Measurements from ENCODE around the gene PMP22.
A peak's percentile ranks its signal among the peaks of the same experiment; 100 is the strongest.

Gene PMP22

DNA sequence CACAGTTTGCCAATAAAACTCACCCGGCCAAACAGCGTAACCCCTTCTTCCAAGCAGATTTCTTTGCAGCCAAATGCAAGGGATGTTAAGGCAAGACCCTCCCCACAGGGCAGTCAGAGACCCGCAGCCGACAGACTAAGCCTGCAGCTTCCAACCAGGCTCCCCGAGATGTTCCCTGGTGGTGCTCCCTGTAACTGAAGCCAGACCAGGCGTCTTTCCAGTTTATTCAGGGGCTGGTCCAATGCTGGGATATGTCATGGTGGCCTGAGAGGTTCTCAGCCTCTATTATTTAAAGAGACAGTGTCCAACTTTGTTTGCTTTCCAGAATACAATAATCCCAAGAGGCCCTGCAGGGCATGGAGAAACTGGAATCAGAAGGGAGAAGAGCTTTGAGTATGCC, at the start of gene PMP22:
PMP22 (minus strand) TSS at position 196 of the 400 bp plus-strand sequence. CDS start 4,599 bp downstream, outside the sequence.
- no peak for TF ChIP-seq Cebpa-rat (IDR thresholded peaks at IDR 0.05)
- H3K9ac ChIP-seq, result no peak within 1 kb of the TSS
- H3K36me3 ChIP-seq, result no peaks in the 10 kb centered on the region
- H3K4me1 ChIP-seq, result peaks cover 10 to 15% (median 12%) of the 10 kb centered on the region in 10 experiments; a peak in 18 of 20 replicates
- H3K9me3 ChIP-seq (replicated peaks in 1 of 11), result peaks cover 0 to 7% (median 0%) of the 10 kb centered on the region in 11 experiments; a peak in 2 of 22 replicates
- H3K27ac ChIP-seq, result no peak within 1 kb of the TSS
- no peak within 1 kb of the TSS for H3K4me3 ChIP-seq
- peaks cover 26 to 42% (median 34%) of the 10 kb centered on the region in 11 experiments for H3K27me3 ChIP-seq
- no peaks in the 10 kb centered on the region; a peak in 1 of 22 replicates for H4K20me1 ChIP-seq
- H3K4me2 ChIP-seq, result no peak within 1 kb of the TSS

DNA sequence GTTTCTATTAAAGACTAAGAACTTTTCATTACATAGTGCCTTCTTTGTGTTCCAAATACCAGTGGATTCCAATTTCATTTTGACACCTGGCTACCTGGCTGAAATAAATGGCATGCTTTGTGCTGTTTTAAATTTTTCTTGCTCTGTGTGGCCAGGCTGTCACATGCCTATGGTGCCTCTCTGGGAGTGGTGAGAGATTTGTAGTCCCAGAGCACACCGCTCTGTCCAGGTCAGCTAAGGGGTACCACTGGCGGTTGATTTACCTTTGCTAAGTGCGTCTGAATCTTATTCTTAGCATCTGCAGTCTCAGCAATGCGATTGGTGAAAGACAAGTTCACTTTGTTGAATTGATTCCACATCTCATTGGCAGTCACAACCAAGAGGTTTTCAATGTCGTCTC, 46.9 kb upstream of the PMP22 start:
- H4K20me1 ChIP-seq, result no peaks in the 10 kb centered on the region
- no peaks in the 10 kb centered on the region for H3K36me3 ChIP-seq
- no peak for TF ChIP-seq Cebpa-rat (IDR thresholded peaks at IDR 0.05)
- peaks cover 0 to 2% (median 0%) of the 10 kb centered on the region in 10 experiments; a peak in 3 of 20 replicates for H3K4me1 ChIP-seq
- no peaks in the 10 kb centered on the region; a peak in 1 of 22 replicates for H3K9me3 ChIP-seq (replicated peaks in 1 of 11)
- H3K9ac ChIP-seq, result no peak overlapping the region
- H3K4me2 ChIP-seq, result no peak overlapping the region
- no peaks in the 10 kb centered on the region for H3K27me3 ChIP-seq
- no peak overlapping the region for H3K4me3 ChIP-seq
- no peak overlapping the region for H3K27ac ChIP-seq

DNA sequence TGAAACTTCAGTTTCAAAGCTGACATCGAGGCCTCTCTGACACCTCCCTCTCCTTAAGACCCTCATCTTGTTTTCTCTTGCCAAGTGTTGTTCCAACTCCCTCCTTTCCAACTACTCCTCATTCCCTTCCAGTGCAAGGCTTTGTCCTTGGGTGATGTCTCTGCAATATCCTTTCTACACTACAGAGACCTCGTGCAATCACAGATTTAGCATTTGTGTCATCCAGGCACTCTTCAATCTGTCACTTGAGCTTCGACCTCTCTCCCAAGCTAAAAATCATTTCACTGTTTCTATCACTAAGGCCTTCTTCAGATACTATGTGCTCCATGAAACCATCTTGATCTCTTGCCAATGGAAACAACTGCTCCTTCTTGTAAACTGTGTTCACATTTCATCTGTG, 44.7 kb upstream of the PMP22 start:
- H3K9me3 ChIP-seq (replicated peaks in 1 of 11), result no peaks in the 10 kb centered on the region; a peak in 1 of 22 replicates
- no peak overlapping the region for H3K9ac ChIP-seq

DNA sequence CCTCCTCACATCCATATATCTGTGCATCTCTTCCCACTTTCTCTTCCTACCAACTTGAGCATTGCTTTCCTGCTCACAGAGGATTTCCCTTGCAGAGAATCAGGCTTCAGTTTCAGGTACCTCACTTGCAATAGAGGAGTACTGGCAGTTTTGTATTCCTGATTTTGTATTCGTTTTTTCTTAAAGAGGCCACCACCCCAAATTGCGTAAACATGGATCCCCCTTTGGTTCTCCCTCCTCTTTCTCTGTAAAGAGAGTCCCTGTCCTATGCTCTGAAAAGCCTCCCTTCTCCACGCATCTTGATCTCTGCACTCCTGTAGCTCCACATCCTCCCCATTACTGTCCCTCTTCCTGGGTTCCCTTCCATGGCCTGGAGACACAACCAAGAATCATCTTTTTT, 44.1 kb upstream of the PMP22 start:
- Histone ChIP-seq H4K20me1 (no peaks in the 10 kb centered on the region), H3K27me3 (no peaks in the 10 kb centered on the region), H3K4me1 (peaks cover 0 to 17% (median 0%) of the 10 kb centered on the region in 10 experiments; a peak in 6 of 20 replicates), H3K36me3 (no peaks in the 10 kb centered on the region), H3K4me3 (no peak overlapping the region), H3K4me2 (no peak overlapping the region), H3K9ac (no peak overlapping the region), H3K9me3 (replicated peaks in 1 of 11) (no peaks in the 10 kb centered on the region), H3K27ac (no peak overlapping the region)
- no peak for TF ChIP-seq Cebpa-rat (IDR thresholded peaks at IDR 0.05)

More for the DNA sequence above, 44.7 kb upstream of the PMP22 start:
- Histone ChIP-seq H3K27ac (no peak overlapping the region), H3K4me3 (no peak overlapping the region), H3K27me3 (no peaks in the 10 kb centered on the region), H4K20me1 (no peaks in the 10 kb centered on the region), H3K4me1 (peaks cover 0 to 17% (median 0%) of the 10 kb centered on the region in 10 experiments; a peak in 6 of 20 replicates), H3K36me3 (no peaks in the 10 kb centered on the region), H3K4me2 (no peak overlapping the region)
- no peak for TF ChIP-seq Cebpa-rat (IDR thresholded peaks at IDR 0.05)

DNA sequence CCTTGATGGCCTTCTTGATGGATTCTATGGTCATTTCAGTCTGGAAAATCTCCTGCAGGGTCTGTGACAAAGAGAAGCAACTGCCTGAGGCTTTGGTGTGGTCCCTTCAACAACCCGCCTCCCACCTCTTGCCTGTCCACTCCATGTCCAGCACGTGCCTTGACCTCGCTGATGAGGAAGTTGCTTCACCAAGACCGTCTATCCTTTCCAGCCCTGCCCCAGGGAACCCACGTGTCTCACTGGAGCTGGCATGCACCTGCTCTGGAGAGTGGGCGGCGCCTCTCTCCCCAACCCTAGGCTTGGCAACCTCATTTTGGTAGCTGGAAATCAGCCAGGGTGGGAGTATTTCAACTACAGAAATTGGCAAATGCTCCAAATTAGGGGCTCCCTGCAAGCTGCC, 43.6 kb upstream of the PMP22 start:
- peaks cover 0 to 17% (median 0%) of the 10 kb centered on the region in 10 experiments; a peak in 6 of 20 replicates for H3K4me1 ChIP-seq

DNA sequence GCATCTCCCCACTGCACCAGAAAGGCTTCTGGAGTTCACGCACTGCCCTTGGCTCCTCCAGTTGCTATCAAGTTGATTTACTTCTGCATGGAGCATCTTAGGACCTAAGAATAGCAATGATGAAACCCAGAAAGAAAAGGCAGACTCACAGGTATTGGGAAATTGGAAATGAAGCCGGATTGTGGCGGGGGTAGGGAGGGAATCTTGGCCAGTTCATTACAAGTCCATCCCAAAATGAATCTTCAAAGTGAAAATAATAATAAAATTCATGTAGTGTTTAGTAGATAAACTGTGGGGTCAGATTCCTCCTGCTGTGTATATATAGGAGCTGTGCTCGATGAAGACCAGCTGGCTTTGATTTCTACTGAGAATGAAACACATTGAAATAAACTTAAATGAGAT, 42.6 kb upstream of the PMP22 start:
- H3K27me3 ChIP-seq, result no peaks in the 10 kb centered on the region
- no peak for TF ChIP-seq Cebpa-rat (IDR thresholded peaks at IDR 0.05)

More for the DNA sequence above, 43.6 kb upstream of the PMP22 start:
- Histone ChIP-seq H3K4me2 (no peak overlapping the region; a peak in 1 of 22 replicates), H3K27ac (no peak overlapping the region), H3K4me3 (no peak overlapping the region), H3K27me3 (no peaks in the 10 kb centered on the region), H3K9ac (no peak overlapping the region), H3K36me3 (no peaks in the 10 kb centered on the region), H3K9me3 (replicated peaks in 1 of 11) (no peaks in the 10 kb centered on the region), H4K20me1 (no peaks in the 10 kb centered on the region)
- TF ChIP-seq Cebpa-rat (IDR thresholded peaks at IDR 0.05), result no peak

DNA sequence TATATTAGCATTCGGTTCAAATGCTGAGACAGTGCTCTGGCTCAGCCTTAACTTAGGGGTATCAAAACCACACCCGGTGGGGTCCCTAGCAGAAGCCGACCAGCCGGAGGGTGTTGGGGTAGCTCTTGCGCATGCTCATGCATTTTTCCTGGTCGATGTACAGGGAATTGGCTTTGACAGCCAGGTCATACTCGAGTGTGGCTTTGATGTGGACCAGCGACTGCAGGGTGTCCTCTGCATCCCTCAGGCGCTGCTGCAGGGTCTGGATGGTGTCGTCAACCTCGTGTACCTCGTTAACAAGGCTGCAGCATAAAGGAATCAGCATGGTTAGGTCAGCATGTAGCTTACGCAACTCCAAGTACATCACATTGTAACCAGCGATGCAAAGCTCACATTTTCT, 38.7 kb upstream of the PMP22 start:
- no peak overlapping the region for H3K27ac ChIP-seq
- H3K4me3 ChIP-seq, result no peak overlapping the region
- H3K4me2 ChIP-seq, result no peak overlapping the region
- H3K36me3 ChIP-seq, result no peaks in the 10 kb centered on the region
- no peaks in the 10 kb centered on the region for H3K9me3 ChIP-seq (replicated peaks in 1 of 11)
- H3K9ac ChIP-seq, result no peak overlapping the region
- no peaks in the 10 kb centered on the region for H4K20me1 ChIP-seq
- TF ChIP-seq Cebpa-rat (IDR thresholded peaks at IDR 0.05), result 0 out of 22 replicates have a peak, but pooled peaks of 1 of the 11 experiments have one; percentile 13
- no peaks in the 10 kb centered on the region for H3K27me3 ChIP-seq
- peaks cover 0 to 17% (median 0%) of the 10 kb centered on the region in 10 experiments; a peak in 6 of 20 replicates for H3K4me1 ChIP-seq

More for the DNA sequence above, 42.6 kb upstream of the PMP22 start:
- Histone ChIP-seq H3K9me3 (replicated peaks in 1 of 11) (no peaks in the 10 kb centered on the region), H3K4me2 (no peak overlapping the region), H3K36me3 (no peaks in the 10 kb centered on the region), H3K4me3 (no peak overlapping the region), H3K4me1 (peaks cover 0 to 17% (median 0%) of the 10 kb centered on the region in 10 experiments; a peak in 6 of 20 replicates), H4K20me1 (no peaks in the 10 kb centered on the region), H3K27ac (no peak overlapping the region), H3K9ac (no peak overlapping the region)

DNA sequence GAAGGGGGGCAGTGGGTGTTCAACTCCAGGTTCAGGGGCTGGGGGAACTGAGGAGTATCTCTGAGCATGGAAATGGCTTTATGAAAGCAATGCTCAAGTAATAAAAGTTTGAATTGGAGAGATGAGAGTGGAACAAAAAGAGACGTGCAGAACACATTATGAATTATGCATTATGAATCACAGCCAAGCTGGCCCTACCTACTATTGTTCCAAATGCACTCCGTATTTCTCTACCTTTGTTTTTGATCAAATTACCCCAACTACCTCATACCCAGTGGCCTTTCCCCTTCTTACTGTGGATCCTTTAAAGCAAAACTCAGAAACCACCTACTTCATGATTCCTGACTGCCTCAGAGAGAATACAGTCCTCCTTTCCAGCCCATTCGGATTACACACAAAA, 38.1 kb upstream of the PMP22 start:
- no peak for TF ChIP-seq Cebpa-rat (IDR thresholded peaks at IDR 0.05)
- H3K4me3 ChIP-seq, result no peak overlapping the region

DNA sequence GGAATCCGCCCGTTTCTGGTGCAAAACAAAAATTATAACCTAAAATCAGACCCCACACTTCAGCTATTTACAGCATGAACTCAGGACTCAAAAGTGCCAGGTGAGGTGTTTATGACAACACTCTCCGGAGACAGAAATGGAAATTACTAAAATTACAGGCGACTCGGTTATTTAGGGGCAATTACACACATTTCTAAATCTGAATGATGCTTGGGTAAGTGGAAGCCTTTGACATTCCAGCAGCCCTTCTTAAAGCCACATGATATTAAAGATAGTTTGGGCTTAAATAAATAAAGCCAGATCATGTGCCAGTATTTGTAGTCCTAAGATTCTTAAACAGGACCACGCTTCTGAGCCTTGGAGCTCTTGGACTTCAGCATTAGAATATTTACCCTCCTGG, 36.7 kb upstream of the PMP22 start:
- Histone ChIP-seq H3K4me2 (no peak overlapping the region), H3K27me3 (no peaks in the 10 kb centered on the region), H3K4me3 (no peak overlapping the region), H4K20me1 (no peaks in the 10 kb centered on the region), H3K9me3 (replicated peaks in 1 of 11) (no peaks in the 10 kb centered on the region), H3K36me3 (no peaks in the 10 kb centered on the region), H3K27ac (no peak overlapping the region), H3K4me1 (peaks cover 0 to 13% (median 0%) of the 10 kb centered on the region in 10 experiments; a peak in 6 of 20 replicates), H3K9ac (no peak overlapping the region)
- TF ChIP-seq Cebpa-rat (IDR thresholded peaks at IDR 0.05), result no peak

More for the DNA sequence above, 38.1 kb upstream of the PMP22 start:
- no peaks in the 10 kb centered on the region for H3K36me3 ChIP-seq
- no peaks in the 10 kb centered on the region for H4K20me1 ChIP-seq
- no peak overlapping the region for H3K27ac ChIP-seq
- no peaks in the 10 kb centered on the region for H3K9me3 ChIP-seq (replicated peaks in 1 of 11)
- H3K4me2 ChIP-seq, result no peak overlapping the region
- no peaks in the 10 kb centered on the region for H3K27me3 ChIP-seq
- H3K4me1 ChIP-seq, result peaks cover 0 to 17% (median 0%) of the 10 kb centered on the region in 10 experiments; a peak in 6 of 20 replicates
- H3K9ac ChIP-seq, result no peak overlapping the region

DNA sequence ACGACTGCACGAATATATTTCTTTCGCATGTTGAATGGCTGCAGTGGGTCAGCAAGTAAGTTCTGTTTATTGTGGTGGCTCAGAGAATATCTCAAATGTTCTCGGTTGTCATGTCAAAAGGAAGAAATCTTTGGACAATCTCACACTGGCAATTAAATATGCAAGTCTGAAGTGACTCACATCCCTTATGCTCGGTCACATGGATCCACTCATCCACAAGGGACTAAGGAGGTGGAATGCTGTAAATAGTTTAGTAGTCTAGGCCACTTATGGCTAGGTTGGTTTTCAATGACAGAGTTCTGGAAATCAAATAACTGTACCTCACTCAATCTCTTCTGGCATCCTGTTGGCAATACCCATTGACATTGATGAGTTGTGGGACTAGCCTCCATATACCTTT, 33.0 kb upstream of the PMP22 start:
- TF ChIP-seq Cebpa-rat (IDR thresholded peaks at IDR 0.05), result no peak
- H3K27me3 ChIP-seq, result no peaks in the 10 kb centered on the region
- H3K4me1 ChIP-seq, result no peaks in the 10 kb centered on the region
- no peak overlapping the region for H3K9ac ChIP-seq
- no peaks in the 10 kb centered on the region for H4K20me1 ChIP-seq
- H3K4me2 ChIP-seq, result no peak overlapping the region
- no peak overlapping the region for H3K4me3 ChIP-seq
- H3K9me3 ChIP-seq (replicated peaks in 1 of 11), result no peaks in the 10 kb centered on the region
- H3K36me3 ChIP-seq, result no peaks in the 10 kb centered on the region
- no peak overlapping the region for H3K27ac ChIP-seq

All from BLaER1 treated with 17β-estradiol and CSF1 and Interleukin-3, amounts not matched to agents 10 nM and 100 nM (cell line).